Measurements from ENCODE around the gene GABRG3. TPM values are rescaled to one million over a fixed set of nuclear protein-coding genes. Genes with fewer than 3 reads are reported as not detected.

GABRG3 gene
- total RNA-seq, 1 donor from 2014 or later: 0.08 TPM

GRCh38 chr15:27074179-27074578, 103.2 kb downstream of the GABRG3 start:
- no peak for TF ChIP-seq CTCF (IDR thresholded peaks at IDR 0.05; ENCODE audit: insufficient read depth, low read length, poor library complexity, severe bottlenecking)

GRCh38 chr15:27077790-27078189, 106.8 kb downstream of the GABRG3 start:
- H3K36me3 ChIP-seq (ENCODE audit: control insufficient read depth, insufficient read depth, low read length): no peaks in the 10 kb centered on the region
- no peaks in the 10 kb centered on the region for H3K27me3 ChIP-seq (ENCODE audit: control insufficient read depth, insufficient read depth, low read length)
- TF ChIP-seq CTCF (IDR thresholded peaks at IDR 0.05; ENCODE audit: insufficient read depth, low read length, poor library complexity, severe bottlenecking): no peak
- DNase-seq (ENCODE audit: low read depth): no peak
- no peak overlapping the region for H3K4me3 ChIP-seq (ENCODE audit: low read depth, low read length)

More at GRCh38 chr15:27074179-27074578, 103.2 kb downstream of the GABRG3 start:
- no peak overlapping the region for H3K4me3 ChIP-seq (ENCODE audit: low read depth, low read length)
- H3K27me3 ChIP-seq (ENCODE audit: control insufficient read depth, insufficient read depth, low read length): no peaks in the 10 kb centered on the region
- no peak for DNase-seq (ENCODE audit: low read depth)
- H3K36me3 ChIP-seq (ENCODE audit: control insufficient read depth, insufficient read depth, low read length): no peaks in the 10 kb centered on the region

- H3K36me3 ChIP-seq (ENCODE audit: control insufficient read depth, insufficient read depth, low read length): no peaks in the 10 kb centered on the region
- no peak for TF ChIP-seq CTCF (IDR thresholded peaks at IDR 0.05; ENCODE audit: insufficient read depth, low read length, poor library complexity, severe bottlenecking)
- no peaks in the 10 kb centered on the region for H3K27me3 ChIP-seq (ENCODE audit: control insufficient read depth, insufficient read depth, low read length)
- no peak overlapping the region for H3K4me3 ChIP-seq (ENCODE audit: low read depth, low read length)
- no peak for DNase-seq (ENCODE audit: low read depth)
Measured at GRCh38 chr15:27081676-27082418, 110.9 kb downstream of the GABRG3 start.

GRCh38 chr15:27082526-27082925, 111.5 kb downstream of the GABRG3 start:
- H3K4me3 ChIP-seq (ENCODE audit: low read depth, low read length): no peak overlapping the region
- TF ChIP-seq CTCF (IDR thresholded peaks at IDR 0.05; ENCODE audit: insufficient read depth, low read length, poor library complexity, severe bottlenecking): no peak
- H3K36me3 ChIP-seq (ENCODE audit: control insufficient read depth, insufficient read depth, low read length): no peaks in the 10 kb centered on the region
- DNase-seq (ENCODE audit: low read depth): no peak
- H3K27me3 ChIP-seq (ENCODE audit: control insufficient read depth, insufficient read depth, low read length): no peaks in the 10 kb centered on the region

GRCh38 chr15:27084844-27085243, 113.9 kb downstream of the GABRG3 start:
- H3K36me3 ChIP-seq (ENCODE audit: control insufficient read depth, insufficient read depth, low read length): no peaks in the 10 kb centered on the region
- DNase-seq (ENCODE audit: low read depth): no peak
- no peaks in the 10 kb centered on the region for H3K27me3 ChIP-seq (ENCODE audit: control insufficient read depth, insufficient read depth, low read length)
- TF ChIP-seq CTCF (IDR thresholded peaks at IDR 0.05; ENCODE audit: insufficient read depth, low read length, poor library complexity, severe bottlenecking): no peak
- H3K4me3 ChIP-seq (ENCODE audit: low read depth, low read length): no peak overlapping the region

- DNase-seq (ENCODE audit: low read depth): no peak
- Histone ChIP-seq H3K36me3 (ENCODE audit: control insufficient read depth, insufficient read depth, low read length) (no peaks in the 10 kb centered on the region), H3K27me3 (ENCODE audit: control insufficient read depth, insufficient read depth, low read length) (no peaks in the 10 kb centered on the region), H3K4me3 (ENCODE audit: low read depth, low read length) (no peak overlapping the region)
- no peak for TF ChIP-seq CTCF (IDR thresholded peaks at IDR 0.05; ENCODE audit: insufficient read depth, low read length, poor library complexity, severe bottlenecking)
Measured at GRCh38 chr15:27086149-27086548, 115.2 kb downstream of the GABRG3 start.
